Measurements from ENCODE around the gene FHL1.

The FHL1 gene

DNA sequence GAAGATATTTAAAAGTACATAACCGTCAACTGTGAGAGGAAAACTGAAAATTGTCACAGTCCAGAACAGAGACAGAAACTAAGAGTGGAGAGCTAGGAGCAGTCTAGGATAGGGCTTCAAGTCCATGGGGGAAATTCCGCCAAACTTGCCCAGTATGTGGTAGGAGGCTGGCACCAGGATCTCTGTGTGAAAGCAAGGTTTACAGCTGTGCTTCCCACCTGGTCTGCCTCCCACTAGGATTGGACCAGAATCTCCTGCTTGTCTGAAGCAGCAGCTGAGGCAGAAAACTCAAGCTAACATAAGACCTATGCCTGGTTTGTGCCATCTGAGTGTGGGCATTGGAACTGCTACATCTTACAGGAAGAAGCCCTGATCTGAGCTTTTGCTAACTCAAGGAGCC, 18.6 kb upstream of the FHL1 start:
- TF ChIP-seq, protein P1, sequence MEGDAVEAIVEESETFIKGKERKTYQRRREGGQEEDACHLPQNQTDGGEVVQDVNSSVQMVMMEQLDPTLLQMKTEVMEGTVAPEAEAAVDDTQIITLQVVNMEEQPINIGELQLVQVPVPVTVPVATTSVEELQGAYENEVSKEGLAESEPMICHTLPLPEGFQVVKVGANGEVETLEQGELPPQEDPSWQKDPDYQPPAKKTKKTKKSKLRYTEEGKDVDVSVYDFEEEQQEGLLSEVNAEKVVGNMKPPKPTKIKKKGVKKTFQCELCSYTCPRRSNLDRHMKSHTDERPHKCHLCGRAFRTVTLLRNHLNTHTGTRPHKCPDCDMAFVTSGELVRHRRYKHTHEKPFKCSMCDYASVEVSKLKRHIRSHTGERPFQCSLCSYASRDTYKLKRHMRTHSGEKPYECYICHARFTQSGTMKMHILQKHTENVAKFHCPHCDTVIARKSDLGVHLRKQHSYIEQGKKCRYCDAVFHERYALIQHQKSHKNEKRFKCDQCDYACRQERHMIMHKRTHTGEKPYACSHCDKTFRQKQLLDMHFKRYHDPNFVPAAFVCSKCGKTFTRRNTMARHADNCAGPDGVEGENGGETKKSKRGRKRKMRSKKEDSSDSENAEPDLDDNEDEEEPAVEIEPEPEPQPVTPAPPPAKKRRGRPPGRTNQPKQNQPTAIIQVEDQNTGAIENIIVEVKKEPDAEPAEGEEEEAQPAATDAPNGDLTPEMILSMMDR (IDR thresholded peaks at IDR 0.05; ENCODE audit: borderline replicate concordance, insufficient read depth, low read depth, low read length) = no peak
- no peak overlapping the region for H3K4me3 ChIP-seq (ENCODE audit: low read depth, low read length)

DNA sequence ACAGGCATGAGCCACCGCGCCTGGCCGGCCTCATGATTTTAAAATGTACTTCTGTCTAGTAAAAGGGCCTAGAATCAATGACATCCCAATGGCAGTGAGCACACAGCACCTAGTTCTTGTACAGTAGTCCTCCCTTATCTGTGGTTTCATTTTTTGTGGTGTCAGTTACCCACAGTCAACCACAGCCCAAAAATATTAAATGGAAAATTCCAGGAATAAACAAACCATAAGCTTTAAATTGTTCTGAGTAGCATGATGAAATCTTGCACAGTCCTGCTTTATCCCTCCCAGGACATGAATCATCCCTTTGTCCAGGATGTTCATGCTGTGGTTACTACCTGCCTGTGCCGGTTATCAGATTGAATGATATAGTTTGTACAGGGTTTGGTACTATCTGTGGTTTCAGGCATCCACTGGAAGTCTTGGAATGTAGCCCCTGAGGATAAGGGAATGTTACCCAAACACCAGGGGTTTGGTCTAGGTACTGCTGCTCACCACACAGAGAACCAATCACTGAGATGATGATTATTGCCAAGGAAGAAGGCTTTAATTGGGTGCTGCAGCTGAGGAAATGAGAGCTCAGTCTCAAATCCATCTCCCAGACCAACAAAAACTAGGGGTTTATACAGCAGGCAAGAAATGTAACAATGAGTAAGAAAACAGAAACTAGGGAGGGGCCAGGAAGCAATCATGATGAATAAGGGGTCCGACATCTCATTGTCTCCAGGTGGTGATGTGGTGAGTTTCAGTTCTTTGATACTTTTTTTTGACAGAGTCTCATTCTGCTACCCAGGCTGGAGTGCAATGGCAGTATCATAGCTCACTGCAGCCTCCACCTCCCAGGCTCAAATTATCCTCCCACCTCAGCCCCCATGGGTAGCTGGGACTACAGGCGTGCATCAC, 16.2 kb upstream of the FHL1 start:
- TF ChIP-seq, protein P1 (IDR thresholded peaks at IDR 0.05; ENCODE audit: borderline replicate concordance, insufficient read depth, low read depth, low read length) = no peak
- H3K4me3 ChIP-seq (ENCODE audit: low read depth, low read length) = no peak overlapping the region

DNA sequence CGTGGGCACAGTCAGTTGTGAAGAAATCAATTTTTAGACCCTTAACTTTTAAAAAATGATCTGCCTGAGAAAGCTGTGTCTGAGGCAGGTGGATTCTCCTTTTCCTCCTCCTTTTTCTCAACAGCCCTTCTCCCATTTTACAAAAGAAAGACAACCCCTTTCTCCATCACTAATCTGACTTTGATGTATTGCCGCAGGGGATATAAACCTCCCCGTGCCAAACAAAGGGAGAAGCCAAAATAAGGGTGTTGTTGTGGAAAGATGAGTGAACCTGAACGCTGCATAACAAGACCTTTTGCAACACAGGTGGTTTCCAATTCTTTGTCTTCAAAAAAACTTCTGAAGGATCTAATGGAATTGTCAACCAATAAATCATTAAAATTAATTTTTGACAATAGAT, 8.4 kb upstream of the FHL1 start:
- no peak overlapping the region for H3K4me3 ChIP-seq (ENCODE audit: low read depth, low read length)

DNA sequence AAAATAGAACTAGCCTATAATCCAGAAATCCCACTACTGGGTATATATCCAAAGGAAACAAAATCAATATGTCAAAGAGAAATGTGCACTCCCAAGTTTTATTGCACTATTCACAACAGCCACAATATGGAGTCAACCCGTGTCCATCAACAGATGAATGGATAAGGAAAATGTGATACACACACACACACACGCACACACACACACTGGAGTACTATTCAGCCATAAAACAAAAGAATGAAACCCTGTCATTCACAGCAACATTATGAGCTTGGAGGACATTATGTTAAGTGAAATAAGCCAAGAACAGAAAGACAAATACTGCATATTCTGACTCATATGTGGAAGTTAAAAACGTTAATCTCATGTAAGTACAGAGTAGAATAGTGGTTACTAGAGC, 5.8 kb upstream of the FHL1 start:
- H3K4me3 ChIP-seq (ENCODE audit: low read depth, low read length) = no peak overlapping the region
- TF ChIP-seq, protein P1 (IDR thresholded peaks at IDR 0.05; ENCODE audit: borderline replicate concordance, insufficient read depth, low read depth, low read length) = no peak

More for the DNA sequence above, 8.4 kb upstream of the FHL1 start:
- TF ChIP-seq, protein P1 (IDR thresholded peaks at IDR 0.05; ENCODE audit: borderline replicate concordance, insufficient read depth, low read depth, low read length) = no peak

DNA sequence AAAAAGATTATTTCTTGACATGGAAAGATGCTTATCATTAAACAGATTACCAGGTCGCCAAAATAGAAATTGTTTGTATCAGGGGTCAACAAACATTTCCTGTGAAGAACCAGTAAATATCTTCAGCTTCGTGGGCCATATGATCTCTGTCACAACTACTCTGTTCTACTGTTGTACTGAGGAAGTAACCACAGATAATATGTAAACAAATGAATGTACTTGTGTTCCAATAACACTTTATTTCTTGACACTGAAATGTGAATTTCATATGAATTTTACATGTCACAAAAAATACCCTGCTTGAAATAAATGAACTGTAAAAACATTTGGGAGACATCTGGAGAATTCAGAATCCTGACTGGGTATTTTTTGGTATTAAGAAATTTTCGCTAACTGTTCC, 4.7 kb upstream of the FHL1 start:
- no peak overlapping the region for H3K4me3 ChIP-seq (ENCODE audit: low read depth, low read length)
- TF ChIP-seq, protein P1 (IDR thresholded peaks at IDR 0.05; ENCODE audit: borderline replicate concordance, insufficient read depth, low read depth, low read length) = no peak

DNA sequence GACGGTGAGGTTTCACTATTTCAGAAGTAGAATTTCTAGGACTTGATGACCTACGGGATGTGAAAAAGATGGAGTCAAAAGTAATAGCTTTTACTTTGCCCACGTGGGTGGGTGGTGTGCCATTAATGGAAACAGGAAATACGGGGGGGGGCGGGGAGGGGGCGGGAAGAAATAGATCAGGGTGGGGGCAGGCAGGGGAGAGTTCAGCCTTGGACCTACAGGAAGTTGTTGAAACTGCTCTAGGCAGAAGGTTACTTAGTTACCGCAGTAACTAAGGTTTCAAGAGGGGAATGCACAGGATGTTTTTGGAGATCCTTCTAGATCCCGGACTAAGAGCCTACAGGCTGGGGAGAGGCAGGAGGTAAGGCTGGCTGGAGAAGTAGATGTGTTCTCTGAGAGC, 3.6 kb upstream of the FHL1 start:
- TF ChIP-seq, protein P1 (IDR thresholded peaks at IDR 0.05; ENCODE audit: borderline replicate concordance, insufficient read depth, low read depth, low read length) = no peak

More for the DNA sequence above, 3.6 kb upstream of the FHL1 start:
- no peak overlapping the region for H3K4me3 ChIP-seq (ENCODE audit: low read depth, low read length)

All from GM12875 (cell line).